Left lung (tissue), 10 donors: ENCODE results near the gene CCBE1. TPM values are rescaled to one million over a fixed set of nuclear protein-coding genes. Genes with fewer than 3 reads are reported as not detected.

ENCODE experiments used
- ATAC-seq: fragments of 200-7000 bp; cut with Tn5 transposase; one replicate; pipeline ENCODE4 v1.9.1; 2020; ENCODE audit warnings: moderate library complexity
- DNase-seq, 4 donors: peaks; one replicate each; pipeline ENCODE4 v3.0.0-alpha.2; 2013 to 2020
- H3K27ac ChIP-seq, 2 donors: fragments of 200-600 bp; sonication (generic) in 1 of 2; one replicate each; pipeline versions ENCODE4 v1.5.0 to v1.8.0; 2020 to 2021
- H3K27me3 ChIP-seq, 2 donors: fragments of 200-600 bp; sonication (generic) in 1 of 2; one replicate each; pipeline versions ENCODE4 v1.5.0 to v1.8.0; 2020 to 2021
- H3K36me3 ChIP-seq, 2 donors: fragments of 200-600 bp; sonication (generic) in 1 of 2; one replicate each; pipeline versions ENCODE4 v1.5.0 to v1.8.0; 2020 to 2021
- H3K4me1 ChIP-seq, 2 donors: fragments of 200-600 bp; one replicate each; pipeline ENCODE4 v1.8.0; 2021
- H3K4me3 ChIP-seq, 2 donors: fragments of 200-600 bp; sonication (generic) in 1 of 2; one replicate each; pipeline versions ENCODE4 v1.5.0 to v1.8.0; 2020 to 2021; ENCODE audit warnings: mild to moderate bottlenecking in 1 of 2
- H3K9me3 ChIP-seq, 2 donors: fragments of 200-600 bp; sonication (generic) in 1 of 2; one replicate each; pipeline versions ENCODE4 v1.5.0 to v1.8.0; 2020 to 2021
- CTCF ChIP-seq, 2 donors: fragments of 200-600 bp; sonication (generic) in 1 of 2; IDR thresholded peaks; one replicate each; pipeline versions ENCODE4 v1.5.0 to v1.8.0; 2021; ENCODE audit warnings: antibody characterized with exemption in 2 of 2
- intact Hi-C, 2 donors: fragments of 100-400 bp; cut with DNase I; formaldehyde crosslinking; loops; one replicate each; pipeline versions ENCODE4 v1.11.2 to v1.14.2; 2022
- polyA plus RNA-seq, 6 donors: library from polyadenylated mRNA; unstranded; fragments of 120-200 nt; gene quantifications; one replicate each; pipeline ENCODE4 v1.2.1, GENCODE V29; 2013; ENCODE audit not compliant: insufficient read length in 6 of 6
- total RNA-seq, 2 donors: library from RNA; stranded (reverse); fragmentation: NEBNext Ultra II Directional; extraction: Animal tissue kit (Norgen Biotek cat#: 25700); gene quantifications; one replicate each; pipeline ENCODE4 v1.2.1, GENCODE V29; 2021
- donor health status: DM: no; HTN: yes; CAD: no.
- donor health status: DM: no; HTN: no; CAD: no.

The CCBE1 gene
- total and polyA plus RNA-seq, 8 donors: 16.0 to 96.5 (median 84.1) TPM

DNA sequence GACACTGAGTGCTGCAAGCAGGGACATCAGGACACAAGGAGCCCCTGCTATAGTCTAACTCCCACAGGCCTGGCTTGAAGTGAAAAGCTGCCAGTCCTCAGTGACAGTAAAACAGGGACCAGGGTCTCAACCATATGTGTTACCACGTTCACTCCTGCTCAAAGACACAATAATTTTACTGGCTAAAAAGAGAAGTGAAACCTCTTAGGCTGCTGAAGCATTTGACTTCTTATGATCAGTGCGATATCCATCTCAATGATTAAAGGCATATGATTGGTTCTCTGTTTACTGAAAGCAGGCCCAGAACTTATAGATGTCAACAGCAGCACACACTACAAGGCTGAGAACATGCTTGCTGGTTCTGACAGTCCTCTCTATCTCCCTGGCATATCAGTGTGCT is 208.3 kb downstream of the CCBE1 start:
- no peak for TF ChIP-seq CTCF (IDR thresholded peaks at IDR 0.05)
- no peak for DNase-seq
- H3K27me3 ChIP-seq: no peaks in the 10 kb centered on the region
- intact Hi-C loops: no loop called here
- no peaks in the 10 kb centered on the region for H3K36me3 ChIP-seq
- ATAC-seq: no peak
- H3K27ac ChIP-seq: no peak overlapping the region
- no peaks in the 10 kb centered on the region for H3K9me3 ChIP-seq
- peaks cover 0 to 6% of the 10 kb centered on the region in 2 donors for H3K4me1 ChIP-seq
- no peak overlapping the region for H3K4me3 ChIP-seq

DNA sequence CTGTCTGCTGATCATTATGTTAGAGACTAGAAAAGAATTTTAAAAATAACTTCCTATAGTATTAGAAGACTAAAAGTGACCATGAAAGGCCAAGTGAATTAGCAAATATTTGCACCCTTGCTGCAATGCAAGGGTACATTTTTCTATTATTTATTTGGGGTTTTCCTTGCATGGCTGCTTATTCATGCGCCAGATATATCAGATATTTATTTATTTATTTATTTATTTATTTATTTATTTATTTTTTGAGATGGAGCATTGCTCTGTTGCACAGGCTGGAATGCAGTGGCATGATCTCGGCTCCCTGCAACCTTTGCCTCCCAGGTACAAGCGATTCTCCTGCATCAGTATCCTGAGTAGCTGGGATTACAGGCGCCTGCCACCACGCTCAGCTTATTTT is 211.8 kb downstream of the CCBE1 start:
- intact Hi-C loops: no loop called here
- H3K36me3 ChIP-seq: no peaks in the 10 kb centered on the region
- no peaks in the 10 kb centered on the region for H3K27me3 ChIP-seq
- ATAC-seq (no peak), DNase-seq (no peak)
- peaks cover 0 to 6% of the 10 kb centered on the region in 2 donors for H3K4me1 ChIP-seq
- H3K9me3 ChIP-seq: no peaks in the 10 kb centered on the region
- H3K4me3 ChIP-seq: no peak overlapping the region
- H3K27ac ChIP-seq: no peak overlapping the region
- no peak for TF ChIP-seq CTCF (IDR thresholded peaks at IDR 0.05)

DNA sequence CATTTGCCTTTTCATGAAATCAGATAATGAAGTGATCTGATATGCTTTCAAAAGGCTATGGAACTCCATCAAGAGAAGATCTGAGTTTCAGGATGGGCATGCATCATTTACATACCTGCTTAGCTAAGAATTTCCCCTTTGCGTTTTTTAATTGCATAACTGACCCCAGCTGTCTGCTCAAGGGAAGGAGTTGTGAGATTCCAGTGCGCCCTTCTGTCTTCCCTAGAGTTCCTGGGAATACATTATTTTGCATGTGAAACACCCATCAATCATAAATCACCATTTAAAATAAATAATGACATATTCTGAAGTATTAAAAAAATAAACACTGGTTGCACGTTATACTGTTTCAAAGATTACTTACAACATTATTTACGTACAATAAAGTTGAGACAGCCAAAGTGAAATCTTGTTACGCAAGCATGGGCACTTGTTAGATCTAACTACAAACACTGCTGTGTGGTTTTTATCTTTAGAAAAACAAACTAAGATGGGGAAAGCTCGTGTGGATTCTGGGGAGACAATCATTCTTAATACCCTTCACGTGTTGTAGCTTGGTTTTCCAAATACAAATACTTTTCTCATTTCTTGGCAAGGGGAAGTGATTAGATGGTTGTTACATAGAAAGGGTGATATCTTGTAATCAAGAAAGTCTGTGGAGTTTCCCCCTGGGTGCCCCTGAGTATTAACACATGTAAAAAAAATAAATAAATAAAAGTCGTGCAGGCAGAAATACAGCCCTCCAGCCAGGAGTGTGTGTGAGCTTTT is 212.5 kb downstream of the CCBE1 start:
- no peak for TF ChIP-seq CTCF (IDR thresholded peaks at IDR 0.05)
- Histone ChIP-seq H3K27ac (no peak overlapping the region), H3K27me3 (no peaks in the 10 kb centered on the region), H3K36me3 (no peaks in the 10 kb centered on the region), H3K4me1 (peaks cover 0 to 6% of the 10 kb centered on the region in 2 donors), H3K4me3 (no peak overlapping the region), H3K9me3 (no peaks in the 10 kb centered on the region)
- ATAC-seq (peak; percentile 60), DNase-seq (peak in 2 of 4 donors; percentile 65 to 78)
- intact Hi-C loops: no loop called here

- DNase-seq (no peak), ATAC-seq (no peak)
- Histone ChIP-seq H3K36me3 (no peaks in the 10 kb centered on the region), H3K27me3 (no peaks in the 10 kb centered on the region), H3K27ac (no peak overlapping the region), H3K4me3 (no peak overlapping the region), H3K9me3 (no peaks in the 10 kb centered on the region), H3K4me1 (peaks cover 0 to 6% of the 10 kb centered on the region in 2 donors)
- TF ChIP-seq CTCF (IDR thresholded peaks at IDR 0.05): no peak
- intact Hi-C loops: no loop called here
Observed at GRCh38 chr18:59484131-59484530, 213.1 kb downstream of the CCBE1 start.

DNA sequence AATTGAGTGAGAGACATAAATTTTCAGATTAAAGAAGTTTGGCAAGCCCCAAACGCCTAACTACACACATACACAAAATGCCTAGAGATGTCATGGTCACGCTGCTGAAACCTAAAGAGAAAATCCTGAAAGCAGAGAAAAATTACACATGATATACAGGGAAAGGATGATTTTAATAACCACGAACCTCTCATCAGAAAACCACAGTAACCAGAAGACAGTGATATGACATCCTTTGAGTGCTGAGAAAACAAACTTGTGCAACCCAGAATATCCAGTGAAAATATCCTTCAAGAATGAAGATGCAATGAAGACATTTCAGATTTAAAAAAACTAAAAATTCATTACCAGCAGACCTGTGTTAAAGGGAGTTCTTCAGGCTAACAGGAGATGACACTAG is 215.8 kb downstream of the CCBE1 start:
- Histone ChIP-seq H3K4me3 (no peak overlapping the region), H3K36me3 (no peaks in the 10 kb centered on the region), H3K27ac (no peak overlapping the region), H3K4me1 (peaks cover 0 to 6% of the 10 kb centered on the region in 2 donors), H3K27me3 (no peaks in the 10 kb centered on the region), H3K9me3 (no peaks in the 10 kb centered on the region)
- no peak for TF ChIP-seq CTCF (IDR thresholded peaks at IDR 0.05)
- DNase-seq (no peak), ATAC-seq (no peak)
- intact Hi-C loops: no loop called here
